SK-N-SH (cell line): ENCODE results near the gene SNU13. TPM values are rescaled to one million over a fixed set of nuclear protein-coding genes. Genes with fewer than 3 reads are reported as not detected.
"Not testable (repeated sequence)": the region's sequence is repeated elsewhere in the genome, so short reads cannot be mapped to it uniquely, and the experiment has no call there.

Source experiments
- CTCF ChIA-PET: fragments of 300-600, 350-600 bp; formaldehyde crosslinking; extraction: SDS; loops from one replicate; lab custom pipeline; 2021; lab: Yijun Ruan, JAX
- POLR2A ChIA-PET: fragments of 350-600 bp; sonication (Branson Sonifier 250); formaldehyde crosslinking; extraction: SDS; loops from one replicate; lab custom pipeline; 2020; ENCODE audit warnings: antibody characterized with exemption, inconsistent platforms; lab: Yijun Ruan, JAX
- DNase-seq: peaks from one replicate; pipeline ENCODE4 v3.0.0; 2012
- H2AFZ ChIP-seq: fragments of 200-600 bp; sonication (generic); 2 replicates; pipeline ENCODE4 v1.8.1; 2016; ENCODE audit warnings: antibody characterized with exemption, mild to moderate bottlenecking, low read depth
- H3F3A ChIP-seq: fragments of 200-600 bp; sonication (generic); replicated peaks from 2 replicates; pipeline ENCODE3; 2016; ENCODE audit warnings: antibody characterized with exemption, mild to moderate bottlenecking; ENCODE audit not compliant: insufficient read depth
- H3K27ac ChIP-seq, 2 experiments: fragments of 200-500 bp in 1 of 2; fragments of 200-600 bp in 1 of 2; sonication (Bioruptor generic) in 1 of 2; sonication (generic), shearing (Covaris generic) in 1 of 2; 2 replicates each; pipeline versions ENCODE4 v1.5.1 to v1.6.1; 2014 to 2016; ENCODE audit warnings: low read depth in 2 of 2, inconsistent platforms in 1 of 2, low read length in 1 of 2, mild to moderate bottlenecking in 1 of 2, mixed read lengths in 1 of 2
- H3K27me3 ChIP-seq: fragments of 200-600 bp; sonication (generic), shearing (Covaris generic); 2 replicates; pipeline ENCODE4 v1.6.1; 2016; ENCODE audit warnings: mixed run types; ENCODE audit not compliant: insufficient read depth
- H3K36me3 ChIP-seq, 2 experiments: fragments of 200-500 bp in 1 of 2; fragments of 200-600 bp in 1 of 2; sonication (Bioruptor generic) in 1 of 2; sonication (generic) in 1 of 2; replicated peaks in 1 of 2; 2 replicates each; pipeline versions ENCODE3 to v1.5.1; 2014 to 2016; ENCODE audit warnings: low read length in 1 of 2, mild to moderate bottlenecking in 1 of 2; ENCODE audit not compliant: insufficient read depth in 2 of 2, control insufficient read depth in 1 of 2
- H3K4me1 ChIP-seq, 2 experiments: fragments of 200-500 bp in 1 of 2; fragments of 200-600 bp in 1 of 2; sonication (Bioruptor generic) in 1 of 2; sonication (generic), shearing (Covaris generic) in 1 of 2; 2 replicates each; pipeline versions ENCODE4 v1.5.1 to v1.6.1; 2014 to 2016; ENCODE audit warnings: low read depth in 1 of 2, low read length in 1 of 2, mixed run types in 1 of 2; ENCODE audit not compliant: insufficient read depth in 2 of 2, control insufficient read depth in 1 of 2
- H3K4me2 ChIP-seq: fragments of 200-600 bp; sonication (generic), shearing (Covaris generic); 2 replicates; pipeline ENCODE4 v1.6.1; 2017; ENCODE audit warnings: mixed run types
- H3K4me3 ChIP-seq, 2 experiments: fragments of 200-500 bp in 1 of 2; fragments of 200-600 bp in 1 of 2; sonication (Bioruptor generic) in 1 of 2; sonication (generic), shearing (Covaris generic) in 1 of 2; 2 replicates each; pipeline versions ENCODE4 v1.5.1 to v1.8.1; 2014 to 2016; ENCODE audit warnings: low read depth in 2 of 2, inconsistent platforms in 1 of 2, low read length in 1 of 2, mild to moderate bottlenecking in 1 of 2, mixed read lengths in 1 of 2, moderate library complexity in 1 of 2
- H3K79me2 ChIP-seq: fragments of 200-600 bp; sonication (generic); 2 replicates; pipeline ENCODE4 v1.8.1; 2017; ENCODE audit warnings: mild to moderate bottlenecking; ENCODE audit not compliant: insufficient read depth
- H3K9ac ChIP-seq: fragments of 200-600 bp; sonication (generic); 2 replicates; pipeline ENCODE4 v1.6.1; 2017; ENCODE audit warnings: mixed run types
- H3K9me2 ChIP-seq: fragments of 200-600 bp; sonication (generic); 2 replicates; pipeline ENCODE4 v1.6.1; 2017; ENCODE audit warnings: mixed run types
- H3K9me3 ChIP-seq: fragments of 200-600 bp; sonication (generic); 2 replicates; pipeline ENCODE4 v1.6.1; 2017; ENCODE audit warnings: mixed run types, mild to moderate bottlenecking, moderate library complexity
- H4K20me1 ChIP-seq: fragments of 200-600 bp; sonication (generic); 2 replicates; pipeline ENCODE4 v1.6.1; 2017; ENCODE audit warnings: mild to moderate bottlenecking, mixed run types; ENCODE audit not compliant: insufficient read depth
- EZH2phosphoT487 ChIP-seq: fragments of 200-600 bp; sonication (generic); IDR thresholded peaks from 2 replicates; pipeline ENCODE4 v1.6.1; 2017; ENCODE audit warnings: low read depth, mixed run types, mild to moderate bottlenecking, antibody characterized with exemption, moderate library complexity, borderline replicate concordance
- FOSL2 ChIP-seq: IDR thresholded peaks from 2 replicates; pipeline ENCODE4 v1.4.0; 2012; ENCODE audit warnings: low read depth, mild to moderate bottlenecking, moderate library complexity, borderline replicate concordance
- JUND ChIP-seq: IDR thresholded peaks from 2 replicates; pipeline ENCODE4 v1.4.0; 2012
- NFIC ChIP-seq: IDR thresholded peaks from 2 replicates; pipeline ENCODE4 v1.4.0; 2012; ENCODE audit warnings: borderline replicate concordance
- RFX5 ChIP-seq: IDR thresholded peaks from 2 replicates; pipeline ENCODE4 v1.6.1; 2012; ENCODE audit warnings: mild to moderate bottlenecking, improper control_type of control experiment, low read length
- RXRA ChIP-seq: IDR thresholded peaks from 2 replicates; pipeline ENCODE4 v1.4.0; 2012; ENCODE audit warnings: low read depth, mild to moderate bottlenecking, borderline replicate concordance
- TAF1 ChIP-seq: IDR thresholded peaks from 2 replicates; pipeline ENCODE4 v1.6.1; 2012; ENCODE audit warnings: low read depth, mild to moderate bottlenecking, low read length, moderate library complexity, borderline replicate concordance
- TCF12 ChIP-seq: IDR thresholded peaks from 2 replicates; pipeline ENCODE4 v1.4.0; 2012
- USF2 ChIP-seq: fragments of 150-350 bp; IDR thresholded peaks from 2 replicates; pipeline ENCODE4 v1.6.1; 2017; ENCODE audit warnings: antibody characterized with exemption, low read length, low read depth, borderline replicate concordance
- ZBTB33 ChIP-seq: IDR thresholded peaks from 2 replicates; pipeline ENCODE4 v1.4.0; 2012; ENCODE audit warnings: low read depth, borderline replicate concordance
- WGBS: methylation state at CpG from one replicate; pipeline ENCODE4 v1.1.6; 2017; ENCODE audit warnings: low lambda C conversion rate; 5-methylcytosine and 5-hydroxymethylcytosine counted together
- polyA plus RNA-seq, 3 experiments: library from polyadenylated mRNA; depleted of rRNA; stranded (reverse); fragments of >200 nt; gene quantifications; 2 replicates each; pipeline ENCODE4 v1.2.3, GENCODE V29; 2012

Gene SNU13
- polyA plus RNA-seq, 1 of the 3 experiments (the other 2 are of a cell fraction), result 282 TPM

- Histone ChIP-seq H3K9me3 (no peaks in the 10 kb centered on the region), H3K36me3 (peaks cover 7 to 16% of the 10 kb centered on the region in 2 experiments), H3K9ac (no peak overlapping the region), H4K20me1 (peaks cover 3% of the 10 kb centered on the region; the same call in 1 of the 2 replicates), H3K79me2 (peaks cover 40% of the 10 kb centered on the region), H3K9me2 (no peaks in the 10 kb centered on the region), H2AFZ (no peak overlapping the region), H3K4me1 (no peaks in the 10 kb centered on the region), H3K27ac (peak overlapping the region in 1 of 2 experiments; percentile 56; a peak in 1 of 4 replicates), H3K27me3 (no peaks in the 10 kb centered on the region), H3K4me3 (no peak overlapping the region), H3F3A (peaks cover 6% of the 10 kb centered on the region), H3K4me2 (no peak overlapping the region)
- ChIA-PET POLR2A (no interaction called here), CTCF (no interaction called here)
- peak; percentile 13; the same call in 1 of the 2 replicates for TF ChIP-seq JUND
- no peak for TF ChIP-seq RFX5
- TF ChIP-seq USF2, result no peak
- TF ChIP-seq RXRA, result no peak
- no peak for TF ChIP-seq ZBTB33
- TF ChIP-seq FOSL2, result peak; percentile 36; the same call in 1 of the 2 replicates
- no peak for TF ChIP-seq TAF1
- TF ChIP-seq TCF12, result no peak
- TF ChIP-seq NFIC, result peak; percentile 38; the same call in 1 of the 2 replicates
- TF ChIP-seq EZH2phosphoT487, result no peak
- no peak for DNase-seq
- 55% methylated on average over 5 of the region's 7 CpGs for WGBS
Observed at GRCh38 chr22:41636467-41636866, 52.2 kb downstream of the SNU13 start.

- DNase-seq, H3F3A ChIP-seq, H2AFZ ChIP-seq, H3K9me2 ChIP-seq, H3K4me3 ChIP-seq, H4K20me1 ChIP-seq, H3K4me2 ChIP-seq, CTCF ChIA-PET, H3K27me3 ChIP-seq, H3K9ac ChIP-seq, POLR2A ChIA-PET, H3K27ac ChIP-seq, H3K4me1 ChIP-seq, H3K9me3 ChIP-seq: not testable (repeated sequence)
- Histone ChIP-seq H3K36me3 (peaks cover 10 to 16% of the 10 kb centered on the region in 2 experiments), H3K79me2 (peaks cover 23% of the 10 kb centered on the region; the same call in 1 of the 2 replicates)
- 99% methylated on average over 8 of the region's 8 CpGs for WGBS
Observed at GRCh38 chr22:41634610-41635009, 54.1 kb downstream of the SNU13 start.

- H3K4me3 ChIP-seq, H2AFZ ChIP-seq, DNase-seq, H3K9ac ChIP-seq, CTCF ChIA-PET, POLR2A ChIA-PET, H3K27me3 ChIP-seq, H4K20me1 ChIP-seq, H3K4me1 ChIP-seq, H3F3A ChIP-seq, H3K4me2 ChIP-seq, H3K9me2 ChIP-seq, H3K9me3 ChIP-seq, H3K27ac ChIP-seq: not testable (repeated sequence)
- peaks cover 30% of the 10 kb centered on the region for H3K79me2 ChIP-seq
- peaks cover 14 to 19% of the 10 kb centered on the region in 2 experiments for H3K36me3 ChIP-seq
- WGBS, result 92% methylated on average over 6 of the region's 23 CpGs
Observed at GRCh38 chr22:41631615-41632014, 57.1 kb downstream of the SNU13 start.

GRCh38 chr22:41631115-41631514, 57.6 kb downstream of the SNU13 start:
- DNase-seq, H3K27ac ChIP-seq, H3K4me3 ChIP-seq, H4K20me1 ChIP-seq, H3K9ac ChIP-seq, H3K27me3 ChIP-seq, H3K9me2 ChIP-seq, POLR2A ChIA-PET, H3F3A ChIP-seq, H3K9me3 ChIP-seq, CTCF ChIA-PET, H3K4me1 ChIP-seq, H3K4me2 ChIP-seq, H2AFZ ChIP-seq: not testable (repeated sequence)
- 96% methylated on average over 5 of the region's 28 CpGs for WGBS
- peaks cover 14 to 19% of the 10 kb centered on the region in 2 experiments for H3K36me3 ChIP-seq
- H3K79me2 ChIP-seq, result peaks cover 31% of the 10 kb centered on the region
